ENCODE measurements around the gene CFAP46.

The CFAP46 gene

GRCh38 chr10:132929953-132930548 lies 12.3 kb downstream of the CFAP46 start:
- DNase-seq (ENCODE audit: low read depth), result no peak
- TF ChIP-seq CTCF (IDR thresholded peaks at IDR 0.05; ENCODE audit: low read length, missing control alignments), result no peak
- no peak overlapping the region for H3K4me3 ChIP-seq (replicated peaks; ENCODE audit: low read depth, low read length)

GRCh38 chr10:132929480-132929879 lies 12.9 kb downstream of the CFAP46 start:
- DNase-seq (ENCODE audit: low read depth), result no peak
- H3K4me3 ChIP-seq (replicated peaks; ENCODE audit: low read depth, low read length), result no peak overlapping the region
- no peak for TF ChIP-seq CTCF (IDR thresholded peaks at IDR 0.05; ENCODE audit: low read length, missing control alignments)

- TF ChIP-seq CTCF (IDR thresholded peaks at IDR 0.05; ENCODE audit: low read length, missing control alignments), result no peak
- no peak overlapping the region for H3K4me3 ChIP-seq (replicated peaks; ENCODE audit: low read depth, low read length)
- DNase-seq (ENCODE audit: low read depth), result no peak
Observed at GRCh38 chr10:132928261-132928660, 14.1 kb downstream of the CFAP46 start.

GRCh38 chr10:132927824-132928223 lies 14.5 kb downstream of the CFAP46 start:
- DNase-seq (ENCODE audit: low read depth), result no peak
- TF ChIP-seq CTCF (IDR thresholded peaks at IDR 0.05; ENCODE audit: low read length, missing control alignments), result no peak

GRCh38 chr10:132926777-132927650 lies 15.4 kb downstream of the CFAP46 start:
- TF ChIP-seq CTCF (IDR thresholded peaks at IDR 0.05; ENCODE audit: low read length, missing control alignments), result no peak
- no peak overlapping the region for H3K4me3 ChIP-seq (replicated peaks; ENCODE audit: low read depth, low read length)
- DNase-seq (ENCODE audit: low read depth), result no peak

More at GRCh38 chr10:132927824-132928223, 14.5 kb downstream of the CFAP46 start:
- H3K4me3 ChIP-seq (replicated peaks; ENCODE audit: low read depth, low read length), result no peak overlapping the region

- no peak for TF ChIP-seq CTCF (IDR thresholded peaks at IDR 0.05; ENCODE audit: low read length, missing control alignments)
- no peak for DNase-seq (ENCODE audit: low read depth)
- H3K4me3 ChIP-seq (replicated peaks; ENCODE audit: low read depth, low read length), result no peak overlapping the region
Observed at GRCh38 chr10:132926070-132926469, 16.3 kb downstream of the CFAP46 start.

Data from fibroblast of pulmonary artery (primary cell).